ENCODE results near the gene MINDY4. TPM values are rescaled to one million over a fixed set of nuclear protein-coding genes. Genes with fewer than 3 reads are reported as not detected.
"Not testable (repeated sequence)": the region's sequence is repeated elsewhere in the genome, so short reads cannot be mapped to it uniquely, and the experiment has no call there.

Gene MINDY4
- total RNA-seq, 6 donors from 2014 or later: 7.7 to 43.0 (median 19.4) TPM

GRCh38 chr7:30805081-30805691 is 34.0 kb downstream of the MINDY4 start:
- TF ChIP-seq POLR2A (IDR thresholded peaks at IDR 0.05): no peak
- TF ChIP-seq CTCF (IDR thresholded peaks at IDR 0.05): no peak
- TF ChIP-seq EP300 (IDR thresholded peaks at IDR 0.05): no peak
- no peak for TF ChIP-seq POLR2AphosphoS5 (IDR thresholded peaks at IDR 0.05)
- Histone ChIP-seq H3K27me3 (no peaks in the 10 kb centered on the region), H3K27ac (peak overlapping the region in 2 of 4 donors; percentile 67 to 70), H3K9me3 (no peaks in the 10 kb centered on the region), H3K4me3 (no peak overlapping the region), H3K4me1 (peaks cover 18 to 27% (median 26%) of the 10 kb centered on the region in 4 donors), H3K36me3 (no peaks in the 10 kb centered on the region)
- peak in 1 of 2 donors; percentile 20 for ATAC-seq (ENCODE audit: low FRiP score in 2 of 2)
- WGBS, 2 donors: 84 to 90% methylated on average over 9 of the region's 9 CpGs
- DNase-seq: peak in 1 of 2 donors; percentile 39

GRCh38 chr7:30805931-30806330 is 34.7 kb downstream of the MINDY4 start:
- Histone ChIP-seq H3K4me3 (no peak overlapping the region), H3K27me3 (no peaks in the 10 kb centered on the region), H3K9me3 (no peaks in the 10 kb centered on the region), H3K27ac (no peak overlapping the region), H3K4me1 (peaks cover 18 to 24% (median 20%) of the 10 kb centered on the region in 4 donors), H3K36me3 (no peaks in the 10 kb centered on the region)
- 86 to 93% methylated on average over 6 of the region's 6 CpGs for WGBS, 2 donors
- TF ChIP-seq CTCF (IDR thresholded peaks at IDR 0.05) (no peak), POLR2AphosphoS5 (IDR thresholded peaks at IDR 0.05) (no peak), EP300 (IDR thresholded peaks at IDR 0.05) (no peak), POLR2A (IDR thresholded peaks at IDR 0.05) (no peak)
- ATAC-seq (ENCODE audit: low FRiP score in 2 of 2) (no peak), DNase-seq (no peak)

GRCh38 chr7:30807477-30807876 is 36.3 kb downstream of the MINDY4 start:
- H3K27me3 ChIP-seq; ATAC-seq (ENCODE audit: low FRiP score in 2 of 2); H3K36me3 ChIP-seq; H3K4me3 ChIP-seq; DNase-seq; H3K9me3 ChIP-seq; H3K27ac ChIP-seq: not testable (repeated sequence)
- H3K4me1 ChIP-seq: peaks cover 13 to 19% (median 18%) of the 10 kb centered on the region in 4 donors
- 97 to 99% methylated on average over 8 of the region's 8 CpGs for WGBS, 2 donors

- peak in 1 of 2 donors; percentile 34 for DNase-seq
- H3K4me1 ChIP-seq: peaks cover 13 to 19% (median 18%) of the 10 kb centered on the region in 4 donors
- ATAC-seq (ENCODE audit: low FRiP score in 2 of 2); H3K27ac ChIP-seq; H3K36me3 ChIP-seq; H3K27me3 ChIP-seq; H3K4me3 ChIP-seq; H3K9me3 ChIP-seq: not testable (repeated sequence)
- WGBS, 2 donors: 95 to 98% methylated on average over 4 to 13 of the region's 13 CpGs
These were observed 36.7 kb downstream of the MINDY4 start for GRCh38 chr7:30807941-30808340.

DNA sequence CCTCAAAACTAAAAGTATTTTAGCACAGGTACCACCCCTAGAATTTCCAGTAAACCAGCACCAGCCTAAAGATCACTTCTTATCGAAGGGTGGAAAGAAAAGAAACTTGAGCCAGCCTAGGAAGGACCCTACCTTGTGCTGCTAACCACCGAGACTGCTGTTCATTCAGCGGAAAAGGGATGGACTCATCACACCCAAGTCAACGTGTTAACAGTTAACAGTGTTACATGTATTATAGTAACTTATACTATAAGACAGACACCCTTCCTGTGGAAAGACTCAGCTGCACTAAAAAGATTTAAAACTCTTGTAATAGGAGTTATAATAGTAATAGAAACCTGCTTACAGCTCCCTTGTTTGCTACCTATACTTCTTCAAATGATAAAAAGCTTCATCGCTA is 39.8 kb downstream of the MINDY4 start:
- Histone ChIP-seq H3K36me3 (no peaks in the 10 kb centered on the region), H3K9me3 (no peaks in the 10 kb centered on the region), H3K4me1 (peaks cover 12 to 23% (median 17%) of the 10 kb centered on the region in 4 donors), H3K27ac (no peak overlapping the region), H3K27me3 (no peaks in the 10 kb centered on the region), H3K4me3 (no peak overlapping the region)
- TF ChIP-seq CTCF (IDR thresholded peaks at IDR 0.05) (no peak), POLR2A (IDR thresholded peaks at IDR 0.05) (no peak), POLR2AphosphoS5 (IDR thresholded peaks at IDR 0.05) (no peak), EP300 (IDR thresholded peaks at IDR 0.05) (no peak)
- WGBS, 2 donors: 90 to 99% methylated on average over 5 of the region's 5 CpGs
- ATAC-seq (ENCODE audit: low FRiP score in 2 of 2) (no peak), DNase-seq (no peak)

DNA sequence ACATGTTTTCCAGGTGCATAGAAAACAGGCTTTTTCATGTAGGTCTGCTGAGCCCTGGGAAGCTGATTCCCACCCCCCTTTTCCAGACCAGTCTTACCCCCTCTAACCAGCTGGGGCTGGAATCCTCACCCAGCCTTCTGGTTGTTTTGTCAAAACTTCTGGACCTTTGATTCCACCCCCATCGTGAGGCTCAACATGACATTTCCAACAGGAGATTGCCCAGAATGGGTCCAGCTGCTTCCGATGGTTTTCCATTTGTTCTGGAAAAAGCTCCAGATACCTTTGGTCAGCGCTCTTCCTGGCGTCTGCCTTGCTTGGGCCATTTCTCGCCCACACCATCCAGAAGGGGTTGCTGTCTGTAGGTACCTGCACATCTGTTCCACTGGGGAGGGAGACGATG is 41.5 kb downstream of the MINDY4 start:
- no peak for DNase-seq
- H3K9me3 ChIP-seq: no peaks in the 10 kb centered on the region
- no peak for ATAC-seq (ENCODE audit: low FRiP score in 2 of 2)
- H3K4me1 ChIP-seq: peaks cover 26 to 40% (median 33%) of the 10 kb centered on the region in 4 donors
- WGBS, 2 donors: 94 to 96% methylated on average over 6 of the region's 6 CpGs
- H3K27me3 ChIP-seq: no peaks in the 10 kb centered on the region
- no peaks in the 10 kb centered on the region for H3K36me3 ChIP-seq
- no peak overlapping the region for H3K4me3 ChIP-seq
- no peak overlapping the region for H3K27ac ChIP-seq
- TF ChIP-seq POLR2A (IDR thresholded peaks at IDR 0.05): no peak
- TF ChIP-seq CTCF (IDR thresholded peaks at IDR 0.05): no peak
- TF ChIP-seq POLR2AphosphoS5 (IDR thresholded peaks at IDR 0.05): no peak
- no peak for TF ChIP-seq EP300 (IDR thresholded peaks at IDR 0.05)
